Prostate gland (tissue), 2 donors: ENCODE data around the gene DNAJC11.

Experiments
- CTCF ChIP-seq, 4 experiments: fragments of 200-600 bp in 2 of 4; fragments of 450-650 bp in 2 of 4; sonication (generic) in 2 of 4; IDR thresholded peaks; 1 replicate in 3 of 4; 2 replicates in 1 of 4; pipeline ENCODE4 v1.5.1; 2016 to 2019; ENCODE audit warnings: antibody characterized with exemption in 4 of 4, mild to moderate bottlenecking in 2 of 4, moderate library complexity in 2 of 4
- POLR2A ChIP-seq: fragments of 450-650 bp; IDR thresholded peaks from one replicate; pipeline ENCODE4 v1.6.1; 2016; ENCODE audit warnings: antibody characterized with exemption, mild to moderate bottlenecking

- no peak for TF ChIP-seq CTCF (IDR thresholded peaks at IDR 0.05)
- TF ChIP-seq POLR2A: no peak
Observed at GRCh38 chr1:6745073-6745472, 43.5 kb upstream of the DNAJC11 start.
